Spinal cord (tissue), 10 donors: Measurements from ENCODE around the gene CBX1. TPM values are rescaled to one million over a fixed set of nuclear protein-coding genes. Genes with fewer than 3 reads are reported as not detected.
"Not testable (repeated sequence)": the region's sequence is repeated elsewhere in the genome, so short reads cannot be mapped to it uniquely, and the experiment has no call there.

Experiments used
- DNase-seq, 6 donors: peaks; one replicate each; pipeline versions ENCODE4 v3.0.0 to v3.0.0-alpha.2; 2013 to 2015; ENCODE audit warnings: low spot score in 6 of 6, low read depth in 4 of 6
- H3K27ac ChIP-seq: one replicate; pipeline ENCODE4 v1.5.1; 2013; ENCODE audit warnings: low read depth, low read length, control low read depth
- H3K27me3 ChIP-seq: one replicate; pipeline ENCODE4 v1.6.1; 2013; ENCODE audit warnings: low read length; ENCODE audit not compliant: control insufficient read depth, insufficient read depth
- H3K36me3 ChIP-seq: one replicate; pipeline ENCODE4 v1.6.1; 2013; ENCODE audit warnings: low read length; ENCODE audit not compliant: control insufficient read depth, insufficient read depth
- H3K4me1 ChIP-seq: one replicate; pipeline ENCODE4 v1.6.1; 2013; ENCODE audit warnings: low read length; ENCODE audit not compliant: control insufficient read depth, insufficient read depth
- H3K4me3 ChIP-seq: one replicate; pipeline ENCODE4 v1.5.1; 2013; ENCODE audit warnings: low read depth, low read length, control low read depth
- H3K9me3 ChIP-seq: one replicate; pipeline ENCODE4 v1.6.1; 2013; ENCODE audit warnings: low read length; ENCODE audit not compliant: control insufficient read depth, insufficient read depth
- WGBS: methylation state at CpG from one replicate; pipeline ENCODE4 v1.1.5; 2013; ENCODE audit warnings: missing lambda C conversion rate; ENCODE audit not compliant: insufficient coverage; 5-methylcytosine and 5-hydroxymethylcytosine counted together
- polyA plus RNA-seq, 2 donors: library from polyadenylated mRNA; unstranded; fragments of 120-200 nt; gene quantifications; one replicate each; pipeline ENCODE4 v1.2.1, GENCODE V29; 2013; ENCODE audit not compliant: insufficient read length in 2 of 2
- total RNA-seq, 2 donors: library from RNA; depleted of rRNA in 1 of 2; stranded (reverse); fragments of 120-200 nt in 1 of 2; fragments of >200 nt in 1 of 2; gene quantifications; one replicate each; pipeline versions ENCODE4 v1.2.3 to v1.2.4, GENCODE V29; 2013 to 2014
- donor health status: healthy.

The CBX1 gene
- total and polyA plus RNA-seq, 4 donors, result 76.2 to 240 (median 160) TPM

DNA sequence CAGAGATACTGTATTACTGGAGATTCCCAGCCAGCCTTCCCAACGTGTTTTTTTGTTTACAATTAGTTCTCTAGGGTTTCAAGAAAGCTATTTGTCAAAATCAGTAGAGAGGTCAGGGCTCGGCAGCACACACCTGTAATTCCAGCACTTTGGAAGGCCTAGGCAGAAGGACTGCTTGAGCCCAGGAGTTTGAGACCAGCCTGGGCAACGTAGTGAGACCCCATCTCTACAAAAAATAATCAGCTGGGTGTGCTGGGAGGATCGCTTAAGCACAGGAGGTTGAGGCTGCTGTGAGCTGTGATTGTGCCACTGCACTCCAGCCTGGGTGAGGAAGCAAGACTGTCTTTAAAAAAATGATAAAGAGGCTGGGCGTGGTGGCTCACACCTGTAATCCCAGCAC lies 19.4 kb downstream of the CBX1 start:
- Histone ChIP-seq H3K27ac (no peak overlapping the region), H3K4me1 (peaks cover 5% of the 10 kb centered on the region), H3K27me3 (no peaks in the 10 kb centered on the region), H3K36me3 (peaks cover 3% of the 10 kb centered on the region), H3K4me3 (no peak overlapping the region), H3K9me3 (no peaks in the 10 kb centered on the region)
- DNase-seq, result no peak
- WGBS, result 83% methylated on average over 4 of the region's 5 CpGs

DNA sequence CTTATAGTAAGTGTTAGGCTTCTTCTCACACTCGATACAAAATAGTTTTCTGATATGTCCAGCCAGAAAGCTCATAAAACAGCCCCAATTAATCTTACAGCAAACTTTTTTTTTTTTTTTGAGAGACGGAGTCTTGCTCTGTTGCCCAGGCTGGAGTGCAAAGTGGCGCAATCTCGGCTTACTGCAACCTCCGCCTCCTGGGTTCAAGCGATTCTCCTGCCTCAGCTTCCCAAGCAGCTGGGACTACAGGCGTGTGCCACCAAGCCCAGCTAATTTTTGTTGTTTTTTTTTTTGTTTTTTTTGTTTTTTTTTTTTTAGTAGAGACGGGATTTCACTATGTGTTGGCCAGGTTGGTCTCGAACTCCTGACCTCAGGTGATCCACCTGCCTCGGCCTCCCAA lies 24.1 kb downstream of the CBX1 start:
- H3K27ac ChIP-seq, H3K4me3 ChIP-seq, DNase-seq, H3K9me3 ChIP-seq, H3K27me3 ChIP-seq, H3K4me1 ChIP-seq: not testable (repeated sequence)
- peaks cover 29% of the 10 kb centered on the region for H3K36me3 ChIP-seq
- 93% methylated on average over 3 of the region's 10 CpGs for WGBS

DNA sequence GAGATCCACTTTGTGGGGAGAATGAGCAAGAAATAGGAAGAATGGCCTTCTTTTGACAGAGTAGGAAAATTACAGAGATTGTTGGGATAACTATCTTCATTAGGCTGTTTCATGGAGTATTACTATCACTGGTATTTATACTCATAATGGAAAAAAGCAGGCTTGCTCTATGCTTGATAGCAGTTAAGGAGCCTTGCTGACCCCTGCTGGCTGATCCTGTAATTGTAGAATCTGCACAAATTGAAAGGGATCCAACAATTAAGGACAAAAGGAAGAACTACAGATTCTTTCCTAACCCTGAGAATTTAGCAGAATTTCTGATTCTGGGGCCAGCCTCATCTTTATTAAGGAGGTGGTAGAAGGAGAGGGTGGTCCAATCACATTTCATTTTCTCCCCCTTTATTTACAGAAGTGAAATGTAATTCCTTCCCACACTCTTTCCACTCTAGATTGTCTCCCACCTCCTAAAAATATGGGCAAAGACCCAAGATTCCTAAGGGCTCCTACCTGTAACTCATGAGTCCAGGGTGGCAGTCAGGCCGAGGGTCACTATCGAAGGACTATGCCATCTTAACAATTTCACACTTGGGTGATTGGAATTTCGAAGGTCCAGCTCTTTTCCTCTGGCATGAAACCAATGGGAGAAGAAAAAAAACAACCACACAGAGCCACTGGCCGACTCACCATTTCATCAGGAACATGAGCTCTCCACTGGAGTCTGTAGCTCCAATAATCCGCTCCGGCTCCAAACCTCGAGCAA lies 26.8 kb downstream of the CBX1 start:
- 60% methylated on average over 1 of the region's 7 CpGs for WGBS
- Histone ChIP-seq H3K4me3 (no peak overlapping the region), H3K9me3 (no peaks in the 10 kb centered on the region), H3K36me3 (peaks cover 36% of the 10 kb centered on the region), H3K27ac (peak overlapping the region; percentile 58), H3K27me3 (no peaks in the 10 kb centered on the region), H3K4me1 (no peaks in the 10 kb centered on the region)
- peak in 5 of 6 donors; percentile 62 to 94 (median 75) for DNase-seq

DNA sequence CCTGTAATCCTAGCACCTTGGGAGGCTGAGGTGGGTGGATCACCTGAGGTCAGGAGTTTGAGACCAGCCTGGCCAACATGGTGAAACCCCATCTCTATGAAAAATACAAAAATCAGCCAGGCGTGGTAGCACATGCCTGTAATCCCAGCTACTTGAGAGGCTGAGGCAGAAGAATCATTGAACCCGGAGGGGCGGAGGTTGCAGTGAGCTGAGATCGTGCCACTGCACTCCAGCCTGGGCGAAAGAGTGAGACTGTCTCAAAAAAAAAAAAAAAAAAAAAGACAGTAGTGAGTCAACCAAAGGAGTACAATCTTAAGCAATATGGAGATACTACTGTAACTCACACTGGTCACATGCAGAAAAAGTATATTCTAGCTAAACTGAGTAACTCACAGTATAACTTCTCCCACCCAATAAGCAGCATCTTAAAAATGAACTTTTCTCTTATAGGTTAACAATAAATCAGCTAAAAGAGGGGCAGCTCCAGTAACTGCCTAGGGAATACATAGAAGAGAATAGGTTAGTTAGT lies 27.6 kb downstream of the CBX1 start:
- not testable (repeated sequence) for H3K27me3 ChIP-seq, H3K27ac ChIP-seq, H3K4me1 ChIP-seq, DNase-seq, H3K4me3 ChIP-seq, H3K9me3 ChIP-seq
- peaks cover 42% of the 10 kb centered on the region for H3K36me3 ChIP-seq
- no CpG with 5 or more reads among the region's 5 CpGs for WGBS

DNA sequence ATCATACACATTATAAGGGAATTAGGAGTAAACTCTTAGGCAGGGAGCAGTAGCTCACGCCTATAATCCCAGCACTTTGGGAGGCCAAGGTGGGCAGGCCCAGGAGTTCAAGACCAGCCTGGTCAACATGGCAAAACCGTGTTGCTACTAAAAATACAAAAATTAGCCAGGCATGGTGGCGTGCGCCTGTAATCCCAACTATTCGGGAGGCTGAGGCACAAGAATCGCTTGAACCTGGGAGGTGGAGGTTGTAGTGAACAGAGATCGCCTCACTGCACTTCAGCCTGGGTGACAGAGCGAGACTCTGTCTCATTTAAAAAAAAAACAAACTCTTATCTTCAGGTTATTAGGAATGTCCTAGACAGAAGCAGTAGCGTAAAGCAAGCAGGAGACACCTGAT lies 28.5 kb downstream of the CBX1 start:
- peaks cover 47% of the 10 kb centered on the region for H3K36me3 ChIP-seq
- H3K4me1 ChIP-seq, H3K4me3 ChIP-seq, DNase-seq, H3K27ac ChIP-seq, H3K27me3 ChIP-seq, H3K9me3 ChIP-seq: not testable (repeated sequence)
- 100% methylated on average over 3 of the region's 9 CpGs for WGBS

DNA sequence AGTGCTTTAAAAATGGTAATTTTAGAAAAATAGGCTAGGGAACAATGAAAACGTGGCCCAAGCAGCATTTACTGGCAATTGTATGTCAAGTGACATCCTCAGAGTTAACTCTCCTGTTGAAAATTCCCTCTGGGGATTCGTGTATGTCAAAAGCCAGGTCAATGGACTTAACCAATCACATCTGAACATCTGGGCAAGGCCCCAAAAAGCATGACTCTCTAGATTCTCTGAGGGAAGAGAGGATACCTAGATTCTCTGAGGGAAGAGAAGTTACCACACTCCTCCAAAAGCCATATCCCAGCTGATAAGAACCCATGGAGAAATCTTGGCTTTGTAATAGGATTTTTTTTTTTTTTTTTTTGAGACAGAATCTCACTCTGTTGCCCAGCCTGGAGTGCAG lies 29.6 kb downstream of the CBX1 start:
- Histone ChIP-seq H3K4me1 (no peaks in the 10 kb centered on the region), H3K36me3 (peaks cover 48% of the 10 kb centered on the region), H3K27ac (no peak overlapping the region), H3K27me3 (no peaks in the 10 kb centered on the region), H3K4me3 (no peak overlapping the region), H3K9me3 (no peaks in the 10 kb centered on the region)
- WGBS, result no CpG with 5 or more reads among the region's 2 CpGs
- DNase-seq, result no peak

DNA sequence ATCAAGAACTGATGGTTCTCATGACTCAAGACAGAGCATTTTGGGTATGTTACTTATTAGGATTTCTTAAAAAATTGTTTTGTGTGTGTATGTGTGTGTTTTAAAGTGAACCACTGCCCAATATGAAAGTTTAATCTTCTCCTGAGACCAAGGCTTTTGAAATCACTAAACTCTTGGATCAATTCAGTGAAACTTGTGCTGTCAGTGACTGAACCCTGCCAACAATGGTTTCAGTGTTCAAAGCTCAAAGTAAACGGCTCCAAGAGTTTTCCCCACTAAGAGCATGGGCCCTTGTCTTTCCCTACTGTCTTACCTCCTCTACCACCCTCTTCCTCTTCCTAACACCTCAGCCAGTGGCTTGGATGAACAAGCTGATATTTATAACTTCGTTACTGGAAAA lies 31.1 kb downstream of the CBX1 start:
- WGBS, result 33% methylated on average over 1 of the region's 2 CpGs
- no peak overlapping the region for H3K27ac ChIP-seq
- H3K36me3 ChIP-seq, result peaks cover 46% of the 10 kb centered on the region

DNA sequence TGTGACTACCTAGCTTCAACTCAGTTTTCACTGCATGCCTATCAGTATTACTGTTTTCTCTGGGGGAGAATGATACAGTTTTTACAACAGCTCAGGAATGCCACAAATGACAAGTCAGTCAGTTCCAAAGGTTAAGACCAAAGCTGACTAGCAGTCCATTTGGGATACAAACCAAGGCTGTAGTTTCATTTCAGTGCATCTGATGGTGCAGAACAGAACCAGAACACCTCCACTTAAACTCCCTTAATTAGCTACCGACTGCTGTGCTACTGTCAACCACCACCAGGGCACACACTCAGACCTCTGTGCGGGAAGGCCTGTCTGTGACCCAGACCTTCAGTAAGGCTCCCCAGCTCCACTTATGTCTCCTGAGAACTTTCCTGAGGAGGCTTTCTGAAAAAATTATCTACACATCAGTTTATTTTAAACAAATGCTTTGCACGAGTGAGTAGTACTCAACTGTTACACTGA lies 32.8 kb downstream of the CBX1 start:
- no peak for DNase-seq
- H3K4me1 ChIP-seq, result no peaks in the 10 kb centered on the region
- no peak overlapping the region for H3K4me3 ChIP-seq
- H3K9me3 ChIP-seq, result no peaks in the 10 kb centered on the region
- 76% methylated on average over 3 of the region's 3 CpGs for WGBS
- no peaks in the 10 kb centered on the region for H3K27me3 ChIP-seq
- peaks cover 36% of the 10 kb centered on the region for H3K36me3 ChIP-seq
- H3K27ac ChIP-seq, result no peak overlapping the region

More for the DNA sequence above, 31.1 kb downstream of the CBX1 start:
- no peaks in the 10 kb centered on the region for H3K9me3 ChIP-seq
- no peaks in the 10 kb centered on the region for H3K27me3 ChIP-seq
- no peak for DNase-seq
- H3K4me1 ChIP-seq, result no peaks in the 10 kb centered on the region
- no peak overlapping the region for H3K4me3 ChIP-seq

DNA sequence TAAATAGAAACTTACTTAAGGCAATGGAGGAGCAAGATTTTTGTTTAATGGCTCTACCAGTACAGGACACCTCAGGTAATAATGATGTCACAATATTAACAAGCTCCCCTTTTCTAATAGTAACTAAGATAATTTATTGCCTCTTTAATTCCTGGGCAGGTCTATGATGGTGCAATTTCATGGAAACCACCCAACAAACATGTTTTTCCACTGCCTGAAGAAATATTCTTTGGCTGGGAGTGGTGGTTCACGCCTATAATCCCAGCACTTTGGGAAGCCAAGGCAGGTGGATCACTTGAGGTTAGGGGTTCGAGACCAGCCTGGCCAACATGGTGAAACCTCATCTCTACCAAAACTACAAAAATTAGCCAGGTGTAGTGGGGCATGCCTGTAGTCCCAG lies 33.5 kb downstream of the CBX1 start:
- H3K36me3 ChIP-seq, result peaks cover 32% of the 10 kb centered on the region
- H3K27me3 ChIP-seq, DNase-seq, H3K4me3 ChIP-seq, H3K27ac ChIP-seq, H3K4me1 ChIP-seq, H3K9me3 ChIP-seq: not testable (repeated sequence)
- no CpG with 5 or more reads among the region's 2 CpGs for WGBS

DNA sequence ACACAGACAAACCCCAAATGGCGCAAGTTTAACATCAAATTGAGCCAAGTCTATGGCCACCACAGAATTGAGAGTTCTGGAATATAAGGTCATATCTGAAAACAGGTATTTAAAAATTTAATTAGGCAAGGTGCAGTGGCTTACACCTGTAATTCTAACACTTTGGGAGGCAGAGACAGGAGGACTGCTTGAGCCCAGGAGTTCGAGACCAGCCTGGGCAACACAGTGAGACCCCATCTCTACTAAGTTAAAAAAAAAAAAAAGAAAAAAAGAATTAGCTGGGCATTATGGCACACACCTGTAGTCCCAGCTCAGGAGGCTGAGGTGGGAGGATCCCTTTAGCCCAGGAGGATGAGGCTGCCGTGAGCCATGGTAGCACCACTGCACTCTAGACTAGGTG lies 34.0 kb downstream of the CBX1 start:
- peaks cover 34% of the 10 kb centered on the region for H3K36me3 ChIP-seq
- H3K4me3 ChIP-seq, result no peak overlapping the region
- H3K4me1 ChIP-seq, result no peaks in the 10 kb centered on the region
- H3K27me3 ChIP-seq, result no peaks in the 10 kb centered on the region
- no peak overlapping the region for H3K27ac ChIP-seq
- 100% methylated on average over 1 of the region's 3 CpGs for WGBS
- no peaks in the 10 kb centered on the region for H3K9me3 ChIP-seq
- DNase-seq, result no peak
